Trophoblast cell (in vitro differentiated cells and primary cell): ENCODE results near the gene FKTN.
A peak's percentile ranks its signal among the peaks of the same experiment; 100 is the strongest.

ENCODE experiments used
- DNase-seq, 2 donors: peaks; one replicate each; pipeline ENCODE4 v3.0.0-alpha.2; 2016
- H2AFZ ChIP-seq: 2 replicates; pipeline ENCODE4 v1.6.1; 2013; ENCODE audit warnings: low read length, moderate library complexity, mild to moderate bottlenecking; ENCODE audit not compliant: insufficient read depth, poor library complexity
- H2AK5ac ChIP-seq: 2 replicates; pipeline ENCODE4 v1.6.1; 2013; ENCODE audit warnings: mild to moderate bottlenecking, low read length
- H2BK120ac ChIP-seq: 2 replicates; pipeline ENCODE4 v1.6.1; 2013; ENCODE audit warnings: low read length, mild to moderate bottlenecking, moderate library complexity; ENCODE audit not compliant: insufficient read depth, poor library complexity
- H2BK12ac ChIP-seq: 2 replicates; pipeline ENCODE4 v1.6.1; 2013; ENCODE audit warnings: mild to moderate bottlenecking, low read length, moderate library complexity
- H2BK5ac ChIP-seq: 2 replicates; pipeline ENCODE4 v1.6.1; 2013; ENCODE audit warnings: low read length, low read depth, moderate library complexity, mild to moderate bottlenecking; ENCODE audit not compliant: poor library complexity
- H3K14ac ChIP-seq: 2 replicates; pipeline ENCODE4 v1.6.1; 2013; ENCODE audit warnings: mild to moderate bottlenecking, low read length
- H3K18ac ChIP-seq: 2 replicates; pipeline ENCODE4 v1.6.1; 2013; ENCODE audit warnings: mild to moderate bottlenecking, low read length
- H3K23ac ChIP-seq: 2 replicates; pipeline ENCODE4 v1.6.1; 2013; ENCODE audit warnings: low read length
- H3K27ac ChIP-seq: 2 replicates; pipeline ENCODE4 v1.5.1; 2013; ENCODE audit warnings: low read depth, mild to moderate bottlenecking, inconsistent platforms, low read length, moderate library complexity
- H3K27me3 ChIP-seq: 2 replicates; pipeline ENCODE4 v1.6.1; 2013; ENCODE audit warnings: inconsistent platforms, mild to moderate bottlenecking, low read length, moderate library complexity; ENCODE audit not compliant: insufficient read depth
- H3K36me3 ChIP-seq, 2 experiments: 1 replicate in 1 of 2; 2 replicates in 1 of 2; pipeline ENCODE4 v1.6.1; 2013; ENCODE audit warnings: low read length in 2 of 2, mild to moderate bottlenecking in 2 of 2, moderate library complexity in 1 of 2; ENCODE audit not compliant: insufficient read depth in 2 of 2, control insufficient read depth in 1 of 2
- H3K4ac ChIP-seq: 2 replicates; pipeline ENCODE4 v1.6.1; 2013; ENCODE audit warnings: low read depth, mild to moderate bottlenecking, low read length, moderate library complexity
- H3K4me1 ChIP-seq, 2 experiments: 1 replicate in 1 of 2; 2 replicates in 1 of 2; pipeline ENCODE4 v1.6.1; 2013; ENCODE audit warnings: low read length in 2 of 2, mild to moderate bottlenecking in 2 of 2, moderate library complexity in 1 of 2; ENCODE audit not compliant: insufficient read depth in 2 of 2, control insufficient read depth in 1 of 2
- H3K4me2 ChIP-seq: 2 replicates; pipeline ENCODE4 v1.6.1; 2013; ENCODE audit warnings: inconsistent platforms, mild to moderate bottlenecking, low read length, moderate library complexity
- H3K4me3 ChIP-seq: 2 replicates; pipeline ENCODE4 v1.5.1; 2013; ENCODE audit warnings: mild to moderate bottlenecking, low read depth, low read length, inconsistent platforms
- H3K79me1 ChIP-seq: one replicate; pipeline ENCODE4 v1.6.1; 2013; ENCODE audit warnings: low read length
- H3K79me2 ChIP-seq: 2 replicates; pipeline ENCODE4 v1.6.1; 2013; ENCODE audit warnings: low read length, mild to moderate bottlenecking; ENCODE audit not compliant: control insufficient read depth, insufficient read depth, poor library complexity
- H3K9ac ChIP-seq: 2 replicates; pipeline ENCODE4 v1.6.1; 2013; ENCODE audit warnings: mild to moderate bottlenecking, low read length
- H3K9me3 ChIP-seq: 2 replicates; pipeline ENCODE4 v1.6.1; 2013; ENCODE audit warnings: low read depth, mild to moderate bottlenecking, control low read depth, inconsistent platforms, low read length; ENCODE audit not compliant: insufficient read depth
- H4K12ac ChIP-seq: 2 replicates; pipeline ENCODE4 v1.6.1; 2013; ENCODE audit warnings: low read depth, mild to moderate bottlenecking, low read length, moderate library complexity
- H4K8ac ChIP-seq: 2 replicates; pipeline ENCODE4 v1.6.1; 2013; ENCODE audit warnings: low read depth, mild to moderate bottlenecking, low read length, moderate library complexity
- H4K91ac ChIP-seq: one replicate; pipeline ENCODE4 v1.6.1; 2013; ENCODE audit warnings: low read depth, mild to moderate bottlenecking, low read length, moderate library complexity
- WGBS: extraction: QIAGEN DNeasy Blood & Tissue Kit; methylation state at CpG from one replicate; pipeline ENCODE4 v1.1.7; 2013; ENCODE audit warnings: missing lambda C conversion rate; ENCODE audit not compliant: insufficient read length, insufficient coverage; ENCODE audit errors: extremely low coverage; 5-methylcytosine and 5-hydroxymethylcytosine counted together

The FKTN gene

DNA sequence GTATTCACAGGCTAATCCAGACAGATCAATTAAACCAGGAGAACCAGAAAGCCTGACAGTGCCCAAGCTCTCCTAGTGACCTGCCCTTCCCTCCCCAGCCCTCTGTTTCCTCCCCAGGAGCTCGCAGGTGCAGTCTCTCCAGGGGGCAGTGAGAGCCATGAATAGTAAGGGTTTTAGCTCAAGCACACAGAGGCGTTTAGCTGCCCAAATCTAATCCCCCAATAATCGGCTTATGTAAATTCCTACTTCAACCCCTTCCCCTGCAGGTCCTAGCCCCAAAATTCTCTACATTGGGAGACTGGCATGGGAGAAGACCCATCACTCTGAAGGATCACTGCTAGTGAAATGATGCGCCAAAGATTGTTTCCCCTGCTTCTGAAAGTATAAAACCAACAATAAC, 93.9 kb downstream of the FKTN start:
- Histone ChIP-seq H2AK5ac (no peak overlapping the region), H3K36me3 (no peaks in the 10 kb centered on the region), H3K27me3 (peaks cover 18% of the 10 kb centered on the region), H2BK12ac (no peak overlapping the region), H3K18ac (no peak overlapping the region), H3K79me2 (no peaks in the 10 kb centered on the region), H3K9ac (no peak overlapping the region), H3K4me1 (peaks cover 4 to 6% of the 10 kb centered on the region in 2 experiments), H3K4ac (no peak overlapping the region), H2BK120ac (no peak overlapping the region), H4K8ac (no peak overlapping the region), H3K27ac (no peak overlapping the region), H3K9me3 (no peaks in the 10 kb centered on the region), H3K4me2 (no peak overlapping the region), H4K91ac (no peak overlapping the region), H4K12ac (no peak overlapping the region), H3K4me3 (no peak overlapping the region), H2AFZ (no peak overlapping the region), H3K14ac (no peak overlapping the region), H2BK5ac (no peak overlapping the region), H3K23ac (no peak overlapping the region), H3K79me1 (no peaks in the 10 kb centered on the region)
- no CpG with 5 or more reads among the region's 4 CpGs for WGBS
- DNase-seq: no peak

DNA sequence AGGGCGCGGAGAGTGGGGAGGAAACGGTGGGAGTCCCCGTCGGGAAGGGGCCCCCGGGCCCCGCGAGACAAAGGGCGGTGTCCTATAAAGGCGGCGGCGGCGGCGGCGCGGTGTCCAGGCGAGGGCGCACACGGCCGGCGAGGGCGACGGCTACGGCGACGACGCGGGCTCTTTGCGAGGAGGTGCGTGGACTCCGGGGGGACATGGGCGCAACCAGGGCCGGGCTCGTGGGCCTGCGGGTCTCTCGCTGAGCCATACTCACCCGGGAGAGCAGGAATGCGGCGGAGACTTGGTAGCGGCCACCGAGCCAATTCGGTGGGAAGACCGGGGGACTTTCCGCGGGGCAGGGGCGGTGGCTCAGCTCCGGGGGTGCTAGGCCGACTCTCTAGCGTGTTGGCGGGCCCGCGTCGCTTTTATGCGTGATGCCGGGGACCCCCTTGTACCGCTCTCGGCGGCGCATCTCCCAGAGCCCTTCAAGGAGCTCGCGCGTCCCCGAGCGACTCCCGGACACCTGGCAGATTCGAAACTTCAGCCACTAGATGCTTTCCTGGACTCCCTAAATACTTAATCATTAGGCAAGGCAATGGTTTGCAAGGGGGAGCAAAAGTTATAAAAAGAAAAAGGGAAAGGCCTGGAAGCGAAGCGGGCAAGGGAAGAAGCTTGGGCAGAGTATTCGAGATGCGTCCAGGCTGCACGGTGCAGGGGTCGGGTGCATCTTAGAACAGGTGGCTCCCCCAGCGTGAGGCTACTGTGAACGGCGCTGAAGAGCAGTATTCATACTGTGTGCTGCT, 98.4 kb downstream of the FKTN start:
- Histone ChIP-seq H3K9ac (no peak overlapping the region), H3K27ac (no peak overlapping the region), H2BK5ac (no peak overlapping the region), H3K4me3 (peak overlapping the region; percentile 50), H3K14ac (no peak overlapping the region), H4K8ac (no peak overlapping the region), H3K23ac (no peak overlapping the region), H3K9me3 (peaks cover 2% of the 10 kb centered on the region), H2AFZ (peak overlapping the region; percentile 63), H3K79me2 (no peaks in the 10 kb centered on the region), H2AK5ac (no peak overlapping the region), H2BK12ac (no peak overlapping the region), H4K12ac (no peak overlapping the region), H3K79me1 (no peaks in the 10 kb centered on the region), H3K18ac (no peak overlapping the region), H3K4me1 (peaks cover 4 to 6% of the 10 kb centered on the region in 2 experiments), H3K4ac (no peak overlapping the region), H3K4me2 (peak overlapping the region; percentile 79), H3K27me3 (peaks cover 24% of the 10 kb centered on the region), H2BK120ac (no peak overlapping the region), H4K91ac (no peak overlapping the region), H3K36me3 (no peaks in the 10 kb centered on the region)
- DNase-seq: peak in 1 of 2 donors; percentile 27
- WGBS: no CpG with 5 or more reads among the region's 75 CpGs

DNA sequence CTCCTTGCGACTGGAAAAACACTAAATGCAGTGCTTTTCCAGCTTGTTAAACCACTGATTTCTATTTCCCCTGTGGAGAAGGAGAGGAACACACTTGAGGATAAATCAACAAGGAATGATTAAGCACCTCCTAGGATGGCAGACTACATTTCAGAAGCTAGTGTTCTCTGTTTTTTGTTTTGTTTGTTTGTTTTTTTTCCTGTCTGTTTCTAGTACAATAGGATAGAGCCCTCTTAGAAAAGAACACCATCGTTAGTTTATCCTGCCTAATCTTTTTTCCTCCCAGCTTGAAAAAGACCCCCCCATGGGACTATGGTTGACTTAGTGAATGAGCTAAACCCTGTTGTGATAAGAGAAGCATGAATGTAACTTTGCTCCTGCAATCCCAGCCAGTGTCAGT, 100.4 kb downstream of the FKTN start:
- H2AFZ ChIP-seq: no peak overlapping the region
- no peak overlapping the region for H3K18ac ChIP-seq
- no peak overlapping the region for H3K9ac ChIP-seq
- no CpG with 5 or more reads among the region's 2 CpGs for WGBS
- H4K12ac ChIP-seq: no peak overlapping the region
- H3K27ac ChIP-seq: no peak overlapping the region
- H3K23ac ChIP-seq: no peak overlapping the region
- no peak overlapping the region for H3K4ac ChIP-seq
- H3K79me1 ChIP-seq: no peaks in the 10 kb centered on the region
- no peak for DNase-seq
- H4K8ac ChIP-seq: no peak overlapping the region
- H3K14ac ChIP-seq: no peak overlapping the region
- H3K4me3 ChIP-seq: no peak overlapping the region
- H2BK12ac ChIP-seq: no peak overlapping the region
- H3K27me3 ChIP-seq: peaks cover 24% of the 10 kb centered on the region
- no peak overlapping the region for H2BK120ac ChIP-seq
- no peak overlapping the region for H4K91ac ChIP-seq
- H3K36me3 ChIP-seq: no peaks in the 10 kb centered on the region
- peaks cover 4 to 6% of the 10 kb centered on the region in 2 experiments for H3K4me1 ChIP-seq
- H3K9me3 ChIP-seq: peaks cover 2% of the 10 kb centered on the region
- no peak overlapping the region for H2AK5ac ChIP-seq
- H3K79me2 ChIP-seq: no peaks in the 10 kb centered on the region
- no peak overlapping the region for H2BK5ac ChIP-seq
- no peak overlapping the region for H3K4me2 ChIP-seq

DNA sequence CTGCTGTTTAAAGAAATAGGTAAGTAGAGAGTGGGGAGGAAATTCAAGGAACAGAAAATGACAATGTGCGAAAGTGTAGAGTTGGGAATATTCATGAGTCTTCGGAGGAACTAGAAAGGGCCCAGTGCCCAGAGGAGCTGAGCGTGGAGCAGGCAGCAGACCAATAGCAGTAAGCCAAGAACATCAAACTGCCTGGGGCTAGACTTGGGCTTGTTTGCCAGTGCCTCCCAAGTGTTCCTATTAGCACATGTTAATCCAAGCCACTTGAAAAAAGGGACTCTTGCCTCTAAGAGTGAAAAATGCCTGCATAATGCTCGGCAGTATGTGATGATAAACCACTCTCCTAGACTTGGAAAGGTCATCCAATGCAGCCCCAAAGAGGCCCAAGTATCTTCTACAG, 103.1 kb downstream of the FKTN start:
- H3K79me2 ChIP-seq: no peaks in the 10 kb centered on the region
- H3K18ac ChIP-seq: no peak overlapping the region

More for the DNA sequence above, 103.1 kb downstream of the FKTN start:
- H2BK12ac ChIP-seq: no peak overlapping the region
- no peak overlapping the region for H3K27ac ChIP-seq
- H3K23ac ChIP-seq: no peak overlapping the region
- no peaks in the 10 kb centered on the region for H3K79me1 ChIP-seq
- no peak overlapping the region for H2AK5ac ChIP-seq
- H3K9ac ChIP-seq: no peak overlapping the region
- WGBS: no CpG with 5 or more reads among the region's 4 CpGs
- H2BK120ac ChIP-seq: no peak overlapping the region
- H4K12ac ChIP-seq: no peak overlapping the region
- H2BK5ac ChIP-seq: no peak overlapping the region
- no peak overlapping the region for H3K4ac ChIP-seq
- no peak for DNase-seq
- H3K4me1 ChIP-seq: peaks cover 3 to 4% of the 10 kb centered on the region in 2 experiments
- H3K27me3 ChIP-seq: peaks cover 15% of the 10 kb centered on the region
- no peak overlapping the region for H3K14ac ChIP-seq
- H4K8ac ChIP-seq: no peak overlapping the region
- H3K9me3 ChIP-seq: peaks cover 2% of the 10 kb centered on the region
- H2AFZ ChIP-seq: no peak overlapping the region
- no peak overlapping the region for H4K91ac ChIP-seq
- no peak overlapping the region for H3K4me3 ChIP-seq
- H3K36me3 ChIP-seq: no peaks in the 10 kb centered on the region
- no peak overlapping the region for H3K4me2 ChIP-seq
